H1 (cell line): ENCODE measurements around the gene USE1. TPM values are rescaled to one million over a fixed set of nuclear protein-coding genes. Genes with fewer than 3 reads are reported as not detected.

Source experiments
- CTCF ChIA-PET: fragments of 300-600 bp; sonication (Branson Sonifier 250); formaldehyde crosslinking; loops from one replicate; lab custom pipeline; 2021; ENCODE audit not compliant: partially characterized antibody; lab: Charles Lee
- POLR2A ChIA-PET: fragments of 300-600 bp; sonication (Branson Sonifier 250); formaldehyde crosslinking; loops from one replicate; lab custom pipeline; 2021; ENCODE audit warnings: inconsistent platforms; ENCODE audit not compliant: partially characterized antibody; lab: Charles Lee
- DNase-seq, 2 experiments: peaks; one replicate each; pipeline versions ENCODE4 v3.0.0 to v3.0.0-alpha.2; 2010 to 2022; ENCODE audit warnings: low spot score in 2 of 2, low read depth in 1 of 2, mixed read lengths in 1 of 2
- FAIRE-seq: peaks from 2 replicates; lab custom pipeline; 2011; peaks lifted over from hg19 to GRCh38; lab: Jason Lieb, UNC
- H2AFZ ChIP-seq: 2 replicates; pipeline ENCODE4 v1.8.1; 2012; ENCODE audit warnings: low read length, inconsistent platforms
- H2AK5ac ChIP-seq: 2 replicates; pipeline ENCODE4 v1.6.1; 2013; ENCODE audit warnings: low read depth, low read length
- H2BK120ac ChIP-seq: replicated peaks from 2 replicates; pipeline ENCODE3; 2013; ENCODE audit warnings: low read depth, low read length, inconsistent platforms
- H2BK12ac ChIP-seq: 2 replicates; pipeline ENCODE4 v1.6.1; 2013; ENCODE audit warnings: low read depth, low read length
- H2BK15ac ChIP-seq: 2 replicates; pipeline ENCODE4 v1.6.1; 2013; ENCODE audit warnings: low read length
- H2BK20ac ChIP-seq: 2 replicates; pipeline ENCODE4 v1.6.1; 2013; ENCODE audit warnings: low read length
- H2BK5ac ChIP-seq: 2 replicates; pipeline ENCODE4 v1.6.1; 2013; ENCODE audit warnings: low read depth, low read length
- H3K14ac ChIP-seq: 2 replicates; pipeline ENCODE4 v1.6.1; 2013; ENCODE audit warnings: inconsistent platforms; ENCODE audit not compliant: insufficient read length
- H3K18ac ChIP-seq: 2 replicates; pipeline ENCODE4 v1.6.1; 2013; ENCODE audit warnings: low read length; ENCODE audit errors: extremely low read depth
- H3K23ac ChIP-seq: 2 replicates; pipeline ENCODE4 v1.6.1; 2013; ENCODE audit warnings: inconsistent platforms; ENCODE audit not compliant: insufficient read length
- H3K23me2 ChIP-seq: 2 replicates; pipeline ENCODE4 v1.6.1; 2013; ENCODE audit warnings: low read depth, low read length
- H3K27ac ChIP-seq: 2 replicates; pipeline ENCODE4 v1.6.1; 2011; ENCODE audit warnings: low read depth, low read length, inconsistent platforms
- H3K27me3 ChIP-seq, 4 experiments: replicated peaks in 1 of 4; 1 replicate in 1 of 4; 2 replicates in 3 of 4; pipeline versions ENCODE4 v1.6.1 to v1.8.1; 2011 to 2013; ENCODE audit warnings: low read length in 3 of 4, mild to moderate bottlenecking in 3 of 4, inconsistent platforms in 2 of 4, mixed read lengths in 2 of 4, moderate library complexity in 1 of 4; ENCODE audit not compliant: control insufficient read depth in 3 of 4, insufficient read depth in 3 of 4; ENCODE audit errors: extremely low read depth in 1 of 4
- H3K36me3 ChIP-seq, 4 experiments: 2 replicates each; pipeline versions ENCODE4 v1.6.1 to v1.8.1; 2011 to 2013; ENCODE audit warnings: mild to moderate bottlenecking in 4 of 4, low read length in 3 of 4, moderate library complexity in 2 of 4, control low read depth in 1 of 4, inconsistent platforms in 1 of 4; ENCODE audit not compliant: insufficient read depth in 4 of 4, control insufficient read depth in 2 of 4
- H3K4ac ChIP-seq: replicated peaks from 2 replicates; pipeline ENCODE3; 2013; ENCODE audit warnings: low read length, low read depth, mixed read lengths, inconsistent platforms; ENCODE audit not compliant: insufficient read length
- H3K4me1 ChIP-seq, 4 experiments: replicated peaks in 1 of 4; 1 replicate in 1 of 4; 2 replicates in 3 of 4; pipeline versions ENCODE4 v1.6.1 to v1.8.1; 2011 to 2013; ENCODE audit warnings: low read length in 3 of 4, inconsistent platforms in 2 of 4, mixed read lengths in 1 of 4; ENCODE audit not compliant: insufficient read depth in 4 of 4, control insufficient read depth in 3 of 4
- H3K4me2 ChIP-seq, 2 experiments: 2 replicates each; pipeline versions ENCODE4 v1.6.1 to v1.8.1; 2011 to 2013; ENCODE audit warnings: low read depth in 2 of 2, low read length in 2 of 2, control low read depth in 1 of 2, inconsistent platforms in 1 of 2, mild to moderate bottlenecking in 1 of 2; ENCODE audit not compliant: insufficient read depth in 1 of 2
- H3K4me3 ChIP-seq, 4 experiments: fragments of 200-600, 300-600 bp in 1 of 4; sonication (generic), shearing (Covaris generic), sonication (Bioruptor Twin) in 1 of 4; 2 replicates each; pipeline versions ENCODE4 v1.5.1 to v1.8.1; 2011 to 2016; ENCODE audit warnings: low read length in 4 of 4, low read depth in 3 of 4, control low read depth in 2 of 4, inconsistent platforms in 2 of 4, mild to moderate bottlenecking in 2 of 4, mixed read lengths in 1 of 4, moderate library complexity in 1 of 4; ENCODE audit not compliant: insufficient read depth in 2 of 4; ENCODE audit errors: extremely low read depth in 1 of 4
- H3K56ac ChIP-seq: replicated peaks from 2 replicates; pipeline ENCODE3; 2013; ENCODE audit warnings: low read depth, mild to moderate bottlenecking, mixed read lengths, low read length, inconsistent platforms; ENCODE audit not compliant: insufficient read length
- H3K79me1 ChIP-seq: 2 replicates; pipeline ENCODE4 v1.6.1; 2013; ENCODE audit warnings: low read depth, low read length, control low read depth
- H3K79me2 ChIP-seq, 2 experiments: 2 replicates each; pipeline versions ENCODE4 v1.6.1 to v1.8.1; 2012 to 2013; ENCODE audit warnings: low read length in 2 of 2, mild to moderate bottlenecking in 2 of 2, inconsistent platforms in 1 of 2; ENCODE audit not compliant: insufficient read depth in 2 of 2, control insufficient read depth in 1 of 2
- H3K9ac ChIP-seq, 4 experiments: replicated peaks in 1 of 4; 1 replicate in 1 of 4; 2 replicates in 3 of 4; pipeline versions ENCODE4 v1.6.1 to v1.8.1; 2011 to 2013; ENCODE audit warnings: low read depth in 3 of 4, low read length in 3 of 4, control low read depth in 2 of 4, mild to moderate bottlenecking in 2 of 4, moderate library complexity in 2 of 4, inconsistent platforms in 1 of 4; ENCODE audit errors: extremely low read depth in 1 of 4
- H3K9me3 ChIP-seq, 2 experiments: 2 replicates each; pipeline versions ENCODE4 v1.6.1 to v1.8.1; 2012 to 2013; ENCODE audit warnings: mild to moderate bottlenecking in 2 of 2, moderate library complexity in 2 of 2, control low read depth in 1 of 2, inconsistent platforms in 1 of 2, low read depth in 1 of 2, low read length in 1 of 2, mixed read lengths in 1 of 2; ENCODE audit not compliant: insufficient read depth in 2 of 2
- H4K20me1 ChIP-seq, 2 experiments: replicated peaks in 1 of 2; 2 replicates each; pipeline versions ENCODE3 to v1.8.1; 2011 to 2013; ENCODE audit warnings: inconsistent platforms in 2 of 2, low read length in 2 of 2, mild to moderate bottlenecking in 1 of 2; ENCODE audit not compliant: insufficient read depth in 2 of 2, control insufficient read depth in 1 of 2
- H4K5ac ChIP-seq: 2 replicates; pipeline ENCODE4 v1.6.1; 2013; ENCODE audit warnings: low read length, low read depth, mixed read lengths, inconsistent platforms; ENCODE audit not compliant: insufficient read length
- H4K8ac ChIP-seq: 2 replicates; pipeline ENCODE4 v1.8.0; 2013; ENCODE audit warnings: mild to moderate bottlenecking, moderate library complexity, low read length, inconsistent platforms; ENCODE audit not compliant: insufficient read depth; ENCODE audit errors: extremely low read depth
- H4K91ac ChIP-seq: replicated peaks from 2 replicates; pipeline ENCODE3; 2013; ENCODE audit warnings: low read length, mixed read lengths, inconsistent platforms; ENCODE audit not compliant: insufficient read length
- NANOG ChIP-seq: IDR thresholded peaks from 2 replicates; pipeline ENCODE4 v1.6.1; 2011; ENCODE audit warnings: low read length, low read depth, mild to moderate bottlenecking, inconsistent platforms; ENCODE audit not compliant: insufficient read depth, poor library complexity, severe bottlenecking
- RAD21 ChIP-seq, 2 experiments: IDR thresholded peaks in 1 of 2; conservative IDR thresholded peaks in 1 of 2; 2 replicates each; pipeline ENCODE4 v1.6.1; 2011; ENCODE audit warnings: low read depth in 2 of 2, low read length in 2 of 2, improper control_type of control experiment in 1 of 2, inconsistent platforms in 1 of 2, mild to moderate bottlenecking in 1 of 2, moderate library complexity in 1 of 2
- SIX5 ChIP-seq: IDR thresholded peaks from 2 replicates; pipeline ENCODE4 v1.6.1; 2011; ENCODE audit warnings: mild to moderate bottlenecking, low read depth, low read length
- SP4 ChIP-seq: IDR thresholded peaks from 2 replicates; pipeline ENCODE4 v1.6.1; 2012; ENCODE audit warnings: low read length, inconsistent platforms
- whole genome bisulfite sequencing, 2 experiments: shearing (Covaris generic) in 1 of 2; methylation state at CpG; one replicate each; pipeline versions ENCODE4 v1.1.6 to v1.1.7; 2013 to 2015; ENCODE audit warnings: low lambda C conversion rate in 2 of 2, mixed read lengths in 2 of 2, inconsistent platforms in 1 of 2, low coverage in 1 of 2, missing lambda C conversion rate in 1 of 2; ENCODE audit not compliant: insufficient replicate concordance in 2 of 2, insufficient coverage in 1 of 2, insufficient read length in 1 of 2; ENCODE audit errors: extremely low coverage in 1 of 2, missing lambda C conversion rate in 1 of 2; 5-methylcytosine and 5-hydroxymethylcytosine counted together
- polyA plus RNA-seq, 7 experiments: library from polyadenylated mRNA; depleted of rRNA in 3 of 7; stranded (reverse) in 5 of 7; unstranded in 2 of 7; fragments of >200 nt in 5 of 7; fragments of 200-250 nt in 2 of 7; gene quantifications; 1 replicate in 5 of 7; 2 replicates in 1 of 7; 4 replicates in 1 of 7; pipeline versions ENCODE4 v1.2.1 to v1.2.3, GENCODE V29; 2011 to 2013; ENCODE audit warnings: missing spikeins in 2 of 7, mixed read lengths in 2 of 7
- total RNA-seq: library from RNA; stranded (reverse); fragmentation: NEBNext Ultra II Directional; extraction: Animal tissue kit (Norgen Biotek cat#: 25700); gene quantifications from 2 replicates; pipeline ENCODE4 v1.2.1, GENCODE V29; 2021

Gene USE1
- total and polyA plus RNA-seq, 2 of the 8 experiments (the other 6 are each of a cell fraction or from before 2014, with no cell fraction given): 8.7 to 13.9 TPM

GRCh38 chr19:17255150-17255621 lies 40.0 kb downstream of the USE1 start:
- no peak for TF ChIP-seq SIX5
- TF ChIP-seq NANOG: no peak
- no peak for TF ChIP-seq RAD21 (IDR thresholded peaks at IDR 0.05 in 1 of 2, conservative IDR thresholded peaks at IDR 0.05 in 1 of 2; ENCODE audit: low read depth in 2 of 2, low read length in 2 of 2)
- TF ChIP-seq SP4: no peak
- TF ChIP-seq, all 59 proteins: peak for 0
- H4K8ac ChIP-seq: no peak overlapping the region

More at GRCh38 chr19:17255150-17255621, 40.0 kb downstream of the USE1 start:
- Histone ChIP-seq H2BK5ac (no peak overlapping the region), H3K14ac (no peak overlapping the region), H3K56ac (no peak overlapping the region), H2BK15ac (no peak overlapping the region), H3K4ac (no peak overlapping the region), H3K4me3 (no peak overlapping the region), H3K4me2 (no peak overlapping the region), H3K4me1 (no peaks in the 10 kb centered on the region), H3K27me3 (no peaks in the 10 kb centered on the region), H3K79me2 (no peaks in the 10 kb centered on the region), H3K23me2 (no peaks in the 10 kb centered on the region), H2AFZ (no peak overlapping the region), H3K23ac (no peak overlapping the region), H4K20me1 (no peaks in the 10 kb centered on the region), H3K18ac (no peak overlapping the region), H3K9me3 (peaks cover 15 to 16% of the 10 kb centered on the region in 2 experiments; a peak in 3 of 4 replicates), H4K91ac (no peak overlapping the region), H3K79me1 (no peaks in the 10 kb centered on the region), H3K36me3 (peaks cover 2 to 13% (median 4%) of the 10 kb centered on the region in 4 experiments; a peak in 4 of 8 replicates), H2BK120ac (no peak overlapping the region), H2BK12ac (no peak overlapping the region; the same call in 1 of the 2 replicates), H3K27ac (no peak overlapping the region), H4K5ac (no peak overlapping the region), H3K9ac (no peak overlapping the region), H2AK5ac (no peak overlapping the region), H2BK20ac (no peak overlapping the region)
- FAIRE-seq: no peak
- no peak for DNase-seq
- 88% methylated on average over 14 of the region's 18 CpGs; no CpG with 5 or more reads in 1 of the 2 experiments for WGBS, 2 experiments
- ChIA-PET CTCF (interaction anchor here (0.6 to 2.9 kb wide), 9 partner anchors 9 to 483 kb away, joined by 3 to 15 read pairs (median 4); partner anchors contain the start of gene USHBP1), POLR2A (interaction anchor here (0.6 to 1.9 kb wide), 5 partner anchors 10 to 29 kb away, joined by 3 to 5 read pairs (median 3); partner anchors contain the start of genes OCEL1 and USHBP1)
